ENCODE measurements around the gene C3orf22.

Gene C3orf22

GRCh38 chr3:126554560-126555525 lies 3.9 kb downstream of the C3orf22 start:
- Mint-ChIP-seq H3K9me3 (no peaks in the 10 kb centered on the region), H3K4me3 (no peak overlapping the region), H3K27ac (no peak overlapping the region), H3K36me3 (ENCODE audit: low read depth) (no peaks in the 10 kb centered on the region), H3K4me1 (peaks cover 13% of the 10 kb centered on the region), H3K27me3 (ENCODE audit: low read depth) (peaks cover 7% of the 10 kb centered on the region)
- TF ChIP-seq CTCF (IDR thresholded peaks at IDR 0.05; ENCODE audit: unreplicated experiment in 3 of 3), result no peak

- Mint-ChIP-seq H3K4me1 (peaks cover 13% of the 10 kb centered on the region), H3K36me3 (ENCODE audit: low read depth) (no peaks in the 10 kb centered on the region), H3K4me3 (no peak overlapping the region), H3K27ac (no peak overlapping the region), H3K9me3 (no peaks in the 10 kb centered on the region), H3K27me3 (ENCODE audit: low read depth) (peaks cover 11% of the 10 kb centered on the region)
- TF ChIP-seq CTCF (IDR thresholded peaks at IDR 0.05; ENCODE audit: unreplicated experiment in 3 of 3), result no peak
Measured at GRCh38 chr3:126553284-126554084, 5.2 kb downstream of the C3orf22 start.

- H3K27ac Mint-ChIP-seq, result no peak overlapping the region
- no peak for TF ChIP-seq CTCF (IDR thresholded peaks at IDR 0.05; ENCODE audit: unreplicated experiment in 3 of 3)
- peaks cover 13% of the 10 kb centered on the region for H3K4me1 Mint-ChIP-seq
- no peaks in the 10 kb centered on the region for H3K9me3 Mint-ChIP-seq
- H3K4me3 Mint-ChIP-seq, result no peak overlapping the region
- H3K36me3 Mint-ChIP-seq (ENCODE audit: low read depth), result no peaks in the 10 kb centered on the region
- H3K27me3 Mint-ChIP-seq (ENCODE audit: low read depth), result peaks cover 11% of the 10 kb centered on the region
Measured at GRCh38 chr3:126552688-126553283, 5.9 kb downstream of the C3orf22 start.

- Mint-ChIP-seq H3K9me3 (no peaks in the 10 kb centered on the region), H3K4me1 (peaks cover 13% of the 10 kb centered on the region), H3K4me3 (no peak overlapping the region), H3K27me3 (ENCODE audit: low read depth) (peaks cover 11% of the 10 kb centered on the region), H3K27ac (no peak overlapping the region), H3K36me3 (ENCODE audit: low read depth) (no peaks in the 10 kb centered on the region)
- no peak for TF ChIP-seq CTCF (IDR thresholded peaks at IDR 0.05; ENCODE audit: unreplicated experiment in 3 of 3)
Measured at GRCh38 chr3:126551839-126552687, 6.7 kb downstream of the C3orf22 start.

GRCh38 chr3:126551121-126551838 lies 7.5 kb downstream of the C3orf22 start:
- no peak overlapping the region for H3K27ac Mint-ChIP-seq
- peaks cover 11% of the 10 kb centered on the region for H3K27me3 Mint-ChIP-seq (ENCODE audit: low read depth)
- H3K4me3 Mint-ChIP-seq, result no peak overlapping the region
- peaks cover 13% of the 10 kb centered on the region for H3K4me1 Mint-ChIP-seq
- TF ChIP-seq CTCF (IDR thresholded peaks at IDR 0.05; ENCODE audit: unreplicated experiment in 3 of 3), result no peak
- no peaks in the 10 kb centered on the region for H3K9me3 Mint-ChIP-seq
- no peaks in the 10 kb centered on the region for H3K36me3 Mint-ChIP-seq (ENCODE audit: low read depth)
